ENCODE results near the gene DDX21.
A peak's percentile ranks its signal among the peaks of the same experiment; 100 is the strongest.

The DDX21 gene

DNA sequence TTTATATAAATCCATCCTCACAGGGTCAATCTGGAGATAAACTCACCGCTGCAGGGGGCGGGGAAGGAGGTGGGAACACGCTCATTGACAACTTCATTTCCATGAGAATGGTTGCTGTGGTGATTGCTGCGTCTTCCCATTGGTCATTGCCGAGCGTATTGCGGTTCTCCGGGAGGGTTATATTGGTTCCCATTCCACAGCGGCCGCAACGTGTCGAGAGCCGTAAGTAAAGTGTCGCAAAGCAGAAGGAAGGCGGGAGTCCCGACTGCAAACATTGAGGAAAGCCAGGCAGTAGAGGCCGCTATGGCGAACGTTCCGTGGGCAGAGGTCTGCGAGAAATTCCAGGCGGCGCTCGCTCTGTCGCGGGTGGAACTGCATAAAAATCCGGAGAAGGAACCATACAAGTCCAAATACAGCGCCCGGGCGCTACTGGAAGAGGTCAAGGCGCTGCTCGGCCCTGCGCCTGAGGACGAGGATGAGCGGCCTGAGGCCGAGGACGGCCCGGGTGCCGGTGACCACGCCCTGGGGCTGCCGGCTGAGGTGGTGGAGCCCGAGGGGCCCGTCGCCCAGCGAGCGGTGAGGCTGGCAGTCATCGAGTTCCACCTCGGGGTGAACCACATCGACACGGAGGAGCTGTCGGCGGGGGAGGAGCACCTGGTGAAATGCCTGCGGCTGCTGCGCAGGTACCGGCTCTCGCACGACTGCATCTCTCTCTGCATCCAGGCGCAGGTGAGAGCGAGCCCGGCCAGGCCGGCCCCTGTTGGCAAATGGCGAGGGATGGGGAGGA is 32.8 kb downstream of the DDX21 start, which contains the start of gene KIFBP:
Gene KIFBP (plus strand): TSS at position 274 of the 787 bp plus-strand sequence. CDS start 30 bp downstream, at position 304.
- DNase-seq (ENCODE audit: low spot score) = peak; percentile 95

DNA sequence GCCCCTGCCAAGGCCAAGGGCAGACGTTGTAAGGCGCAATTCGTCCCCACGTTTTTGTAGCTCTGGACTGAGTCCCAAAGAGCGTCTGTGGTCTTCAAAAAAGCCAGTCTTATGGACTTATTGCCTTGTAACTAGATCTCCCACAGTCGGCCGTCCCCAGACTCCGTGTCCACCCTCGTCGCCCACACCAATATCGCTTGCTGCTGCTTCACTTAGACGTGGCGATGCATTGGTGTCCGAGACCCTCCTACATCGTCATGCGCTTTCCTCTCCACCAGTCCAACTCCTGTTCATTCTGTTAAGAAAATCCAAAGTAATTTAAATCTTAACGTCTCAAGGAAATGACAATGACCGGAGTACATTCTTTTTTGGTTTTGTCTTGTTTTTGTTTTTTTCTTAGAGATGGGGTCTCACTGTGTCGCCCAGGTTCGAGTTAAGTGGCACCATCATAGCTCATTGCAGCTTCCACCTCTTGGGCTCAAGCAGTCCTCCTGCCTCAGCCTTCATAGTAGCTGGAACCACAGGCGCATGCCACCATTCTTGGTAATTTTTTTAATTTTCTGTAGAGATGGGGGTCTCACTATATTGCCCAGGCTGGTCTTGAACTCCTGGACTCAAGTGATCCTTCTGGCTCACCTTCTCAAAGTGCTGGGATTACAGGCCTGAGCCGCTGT is 33.5 kb downstream of the DDX21 start:
- DNase-seq (ENCODE audit: low spot score) = no peak

GRCh38 chr10:68992636-68993440 is 36.9 kb downstream of the DDX21 start:
- no peak for DNase-seq (ENCODE audit: low spot score)

DNA sequence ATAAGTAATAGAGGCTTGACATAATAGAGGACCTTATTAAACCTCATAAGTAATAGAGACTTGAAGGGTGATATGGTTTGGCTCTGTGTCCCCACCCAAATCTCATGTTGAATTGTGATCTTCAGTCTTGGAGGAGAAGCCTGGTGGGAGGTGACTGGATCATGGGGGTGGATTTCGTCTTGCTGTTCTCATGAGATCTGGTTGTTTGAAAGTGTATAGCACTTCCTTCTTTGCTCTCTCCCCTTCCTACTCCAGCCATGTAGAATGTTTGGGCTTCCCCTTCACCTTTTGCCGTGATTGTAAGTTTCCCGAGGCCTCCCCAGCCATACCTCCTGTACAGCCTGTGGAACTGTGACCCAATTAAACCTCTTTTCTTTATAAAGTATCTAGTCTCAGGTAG is 41.2 kb downstream of the DDX21 start:
- no peak for DNase-seq (ENCODE audit: low spot score)

- peak; percentile 50 for DNase-seq (ENCODE audit: low spot score)
Observed at GRCh38 chr10:69004821-69005220, 48.9 kb downstream of the DDX21 start.

GRCh38 chr10:69005704-69006485 is 49.9 kb downstream of the DDX21 start:
- no peak for DNase-seq (ENCODE audit: low spot score)

- DNase-seq (ENCODE audit: low spot score) = no peak
Observed at GRCh38 chr10:69007260-69007659, 51.3 kb downstream of the DDX21 start.

- no peak for DNase-seq (ENCODE audit: low spot score)
Observed at GRCh38 chr10:69009360-69009759, 53.4 kb downstream of the DDX21 start.

GRCh38 chr10:69010151-69010640 is 54.2 kb downstream of the DDX21 start:
- no peak for DNase-seq (ENCODE audit: low spot score)

- DNase-seq (ENCODE audit: low spot score) = peak; percentile 92
Observed at GRCh38 chr10:69012778-69013177, 56.8 kb downstream of the DDX21 start.

DNA sequence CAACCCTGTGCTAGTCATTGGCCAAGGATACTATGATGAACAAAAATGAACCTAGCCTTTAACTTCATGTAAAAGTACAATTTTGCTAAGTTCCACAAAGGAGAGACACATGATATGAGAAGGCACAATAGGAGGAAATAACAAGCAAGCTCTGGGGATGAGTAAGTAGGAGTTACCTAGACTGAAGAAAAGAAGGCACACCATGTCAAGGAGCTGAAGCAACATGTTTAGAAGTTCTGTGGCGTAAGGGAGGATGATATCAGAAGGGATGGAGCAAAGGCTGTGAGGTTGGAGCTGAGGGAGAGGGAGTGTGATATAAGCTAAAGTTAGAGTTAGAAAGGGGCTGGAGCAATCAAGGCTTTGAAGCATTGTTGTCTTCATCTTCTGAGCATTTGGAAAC is 58.2 kb downstream of the DDX21 start:
- DNase-seq (ENCODE audit: low spot score) = peak; percentile 85

- no peak for DNase-seq (ENCODE audit: low spot score)
Observed at GRCh38 chr10:69018613-69019012, 62.6 kb downstream of the DDX21 start.

GRCh38 chr10:69022611-69023010 is 66.6 kb downstream of the DDX21 start:
- no peak for DNase-seq (ENCODE audit: low spot score)

GRCh38 chr10:69025370-69025896 is 69.5 kb downstream of the DDX21 start:
- DNase-seq (ENCODE audit: low spot score) = no peak

- DNase-seq (ENCODE audit: low spot score) = no peak
Observed at GRCh38 chr10:69033256-69033655, 77.3 kb downstream of the DDX21 start.
